Measurements from ENCODE around the gene TMEM38B.

Gene TMEM38B

DNA sequence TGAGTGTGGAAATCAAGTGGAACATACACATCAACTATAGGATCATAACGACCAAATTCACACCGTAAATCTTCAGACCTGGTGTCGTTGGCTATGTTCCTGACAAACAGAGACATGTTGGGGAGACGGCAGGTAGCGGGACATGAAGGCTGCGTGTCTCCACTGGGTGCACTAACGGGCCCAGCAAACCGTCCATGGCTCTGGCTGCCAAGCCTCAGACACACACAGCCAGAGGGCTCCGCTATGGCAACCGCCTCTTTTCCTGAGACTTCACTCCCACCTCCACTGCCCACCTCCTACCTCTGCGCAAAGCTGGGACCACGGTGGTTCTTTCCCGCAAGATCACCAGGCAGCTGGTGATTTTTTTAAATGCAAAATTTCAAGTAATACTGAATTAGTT, 16.3 kb downstream of the TMEM38B start:
- no peak overlapping the region for H3K4me3 ChIP-seq (ENCODE audit: low read length)
- no peak for DNase-seq (ENCODE audit: low read depth)
- TF ChIP-seq, protein P1, sequence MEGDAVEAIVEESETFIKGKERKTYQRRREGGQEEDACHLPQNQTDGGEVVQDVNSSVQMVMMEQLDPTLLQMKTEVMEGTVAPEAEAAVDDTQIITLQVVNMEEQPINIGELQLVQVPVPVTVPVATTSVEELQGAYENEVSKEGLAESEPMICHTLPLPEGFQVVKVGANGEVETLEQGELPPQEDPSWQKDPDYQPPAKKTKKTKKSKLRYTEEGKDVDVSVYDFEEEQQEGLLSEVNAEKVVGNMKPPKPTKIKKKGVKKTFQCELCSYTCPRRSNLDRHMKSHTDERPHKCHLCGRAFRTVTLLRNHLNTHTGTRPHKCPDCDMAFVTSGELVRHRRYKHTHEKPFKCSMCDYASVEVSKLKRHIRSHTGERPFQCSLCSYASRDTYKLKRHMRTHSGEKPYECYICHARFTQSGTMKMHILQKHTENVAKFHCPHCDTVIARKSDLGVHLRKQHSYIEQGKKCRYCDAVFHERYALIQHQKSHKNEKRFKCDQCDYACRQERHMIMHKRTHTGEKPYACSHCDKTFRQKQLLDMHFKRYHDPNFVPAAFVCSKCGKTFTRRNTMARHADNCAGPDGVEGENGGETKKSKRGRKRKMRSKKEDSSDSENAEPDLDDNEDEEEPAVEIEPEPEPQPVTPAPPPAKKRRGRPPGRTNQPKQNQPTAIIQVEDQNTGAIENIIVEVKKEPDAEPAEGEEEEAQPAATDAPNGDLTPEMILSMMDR (conservative IDR thresholded peaks at IDR 0.05; ENCODE audit: low read length): no peak

DNA sequence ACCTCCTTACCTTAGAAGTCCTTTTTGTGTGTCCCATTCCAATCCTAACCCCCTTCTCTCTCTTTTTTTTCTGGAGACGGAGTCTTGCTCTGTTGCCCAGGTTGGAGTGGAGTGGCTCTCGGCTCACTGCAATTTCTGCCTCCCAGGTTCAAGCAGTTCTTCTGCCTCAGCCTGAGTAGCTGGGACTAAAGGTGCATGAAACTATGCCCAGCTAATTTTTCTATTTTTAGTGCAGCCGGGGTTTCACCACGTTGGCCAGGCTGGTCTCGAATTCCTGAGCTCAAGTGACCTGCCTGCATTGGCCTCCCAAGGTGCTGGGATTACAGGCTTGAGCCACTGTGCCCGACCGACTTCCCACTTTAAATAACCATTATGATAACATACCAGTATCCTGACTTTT, 17.5 kb downstream of the TMEM38B start:
- TF ChIP-seq, protein P1 (conservative IDR thresholded peaks at IDR 0.05; ENCODE audit: low read length): no peak
- H3K4me3 ChIP-seq (ENCODE audit: low read length): no peak overlapping the region
- DNase-seq (ENCODE audit: low read depth): no peak

DNA sequence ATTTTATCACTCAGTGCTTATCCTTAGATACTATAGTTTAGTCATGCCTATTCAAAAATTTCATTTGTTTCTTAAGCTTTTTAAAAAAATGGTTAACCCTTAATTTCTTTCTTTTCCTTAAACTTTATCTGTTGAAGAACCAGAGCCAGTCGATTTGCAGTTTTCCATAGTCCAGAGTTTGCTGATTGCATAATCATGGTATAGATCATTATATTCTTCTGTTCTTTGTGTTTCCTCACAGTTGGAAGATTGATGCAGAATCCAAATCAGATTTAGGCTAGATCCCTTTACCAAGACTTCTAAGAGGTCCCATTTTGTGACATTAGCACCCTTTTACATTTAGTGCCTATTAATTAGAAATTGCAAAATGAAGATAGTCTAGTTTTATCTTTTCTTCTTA, 18.0 kb downstream of the TMEM38B start:
- no peak overlapping the region for H3K4me3 ChIP-seq (ENCODE audit: low read length)
- DNase-seq (ENCODE audit: low read depth): no peak
- TF ChIP-seq, protein P1 (conservative IDR thresholded peaks at IDR 0.05; ENCODE audit: low read length): no peak

DNA sequence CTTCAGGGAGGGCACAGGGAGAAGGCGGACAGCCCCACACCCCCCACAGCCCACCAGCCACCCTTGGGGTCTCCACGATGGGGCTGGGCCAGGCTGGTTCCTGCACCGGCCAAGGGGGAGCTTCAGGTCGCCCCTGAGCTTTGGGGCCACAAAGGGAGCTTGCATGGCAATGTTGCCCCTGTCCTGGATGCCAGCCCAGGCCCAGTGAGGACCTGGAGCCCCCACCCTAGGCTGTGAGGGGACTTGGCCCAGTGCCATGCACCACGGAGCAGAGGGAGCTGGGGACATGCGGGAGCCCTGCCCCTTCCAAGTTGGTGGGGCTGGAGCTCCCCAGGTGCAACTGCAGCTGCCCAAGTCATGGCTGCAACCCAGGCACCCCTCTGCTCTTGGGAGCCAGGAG, 18.4 kb downstream of the TMEM38B start:
- TF ChIP-seq, protein P1 (conservative IDR thresholded peaks at IDR 0.05; ENCODE audit: low read length): no peak
- no peak overlapping the region for H3K4me3 ChIP-seq (ENCODE audit: low read length)
- DNase-seq (ENCODE audit: low read depth): no peak

DNA sequence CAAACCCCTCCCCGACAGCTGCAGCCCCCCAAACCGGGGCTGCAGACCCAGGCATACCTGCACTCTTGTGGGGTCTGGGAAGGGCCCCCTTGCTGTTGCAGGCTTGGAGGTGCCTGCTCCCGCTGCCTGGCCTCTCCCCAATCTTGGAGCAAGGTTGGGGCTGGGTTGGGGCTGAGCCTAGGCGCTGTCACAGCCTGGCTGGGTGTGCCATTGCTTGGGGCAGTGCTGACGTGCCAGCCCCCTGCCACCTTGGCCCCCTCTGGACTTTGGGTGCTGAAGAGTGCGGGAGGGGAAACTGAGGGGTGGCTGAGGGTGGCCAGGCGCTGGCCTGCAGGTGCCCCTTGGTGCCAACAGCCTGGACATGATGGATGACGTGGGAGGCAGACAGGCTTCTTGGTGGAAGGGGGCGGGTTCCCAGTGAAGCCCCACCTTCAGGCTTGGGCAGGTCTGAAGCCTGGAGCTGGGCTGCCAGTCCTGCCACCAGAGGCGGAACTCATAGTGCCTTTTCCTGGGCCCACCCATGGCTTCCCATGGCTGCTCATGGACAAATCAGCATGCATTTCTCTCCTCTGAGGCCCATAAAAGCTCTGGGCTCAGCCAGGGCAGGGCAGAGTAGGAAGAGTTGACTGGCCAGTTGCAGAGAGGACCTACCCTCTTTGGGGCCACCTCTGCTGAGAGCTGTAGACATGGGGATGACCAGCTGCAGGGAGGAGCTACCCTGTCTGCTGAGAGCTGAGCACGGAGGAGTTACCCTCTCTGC, 19.1 kb downstream of the TMEM38B start:
- TF ChIP-seq, protein P1 (conservative IDR thresholded peaks at IDR 0.05; ENCODE audit: low read length): no peak
- H3K4me3 ChIP-seq (ENCODE audit: low read length): no peak overlapping the region
- DNase-seq (ENCODE audit: low read depth): no peak

DNA sequence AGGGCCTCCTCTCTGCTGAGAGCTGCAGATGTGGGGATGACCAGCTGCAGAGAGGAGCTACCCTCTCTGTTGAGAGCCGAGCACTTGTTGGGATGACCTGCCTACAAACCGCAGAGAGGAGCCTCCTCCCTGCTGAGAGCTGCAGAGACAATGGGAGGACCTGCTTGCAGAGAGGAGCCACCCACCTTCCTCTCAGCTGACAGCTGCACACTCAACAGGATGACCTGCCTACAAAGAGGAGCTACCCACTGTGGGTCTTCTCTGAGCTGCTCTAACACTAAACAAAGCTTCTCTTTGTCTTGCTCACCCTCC, 19.6 kb downstream of the TMEM38B start:
- DNase-seq (ENCODE audit: low read depth): no peak
- H3K4me3 ChIP-seq (ENCODE audit: low read length): no peak overlapping the region
- TF ChIP-seq, protein P1 (conservative IDR thresholded peaks at IDR 0.05; ENCODE audit: low read length): no peak

DNA sequence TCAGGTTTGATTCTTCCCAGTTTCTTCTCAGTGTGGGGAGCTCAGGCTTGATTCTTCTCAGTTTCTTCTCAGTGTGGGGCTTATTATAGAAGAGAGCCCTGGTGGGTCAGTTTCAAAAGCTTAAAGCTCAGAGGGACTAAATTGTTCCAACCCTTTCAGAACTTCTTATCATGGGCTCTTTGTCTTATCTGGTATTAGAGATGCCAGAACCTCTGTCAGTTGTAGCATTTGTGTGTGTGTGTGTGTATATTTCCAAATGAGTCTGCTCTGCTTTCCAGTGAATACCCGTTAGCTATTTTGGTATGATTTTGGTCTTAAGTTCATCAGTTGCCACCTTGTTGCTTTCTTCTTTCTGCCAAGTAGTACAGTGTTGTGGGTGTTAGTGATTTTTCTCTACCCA, 21.8 kb downstream of the TMEM38B start:
- no peak overlapping the region for H3K4me3 ChIP-seq (ENCODE audit: low read length)
- DNase-seq (ENCODE audit: low read depth): no peak
- TF ChIP-seq, protein P1 (conservative IDR thresholded peaks at IDR 0.05; ENCODE audit: low read length): no peak

All from AG10803 (cell line).